Measurements from ENCODE around the gene RAB17.
"Not testable (repeated sequence)": the region's sequence is repeated elsewhere in the genome, so short reads cannot be mapped to it uniquely, and the experiment has no call there.

Gene RAB17

DNA sequence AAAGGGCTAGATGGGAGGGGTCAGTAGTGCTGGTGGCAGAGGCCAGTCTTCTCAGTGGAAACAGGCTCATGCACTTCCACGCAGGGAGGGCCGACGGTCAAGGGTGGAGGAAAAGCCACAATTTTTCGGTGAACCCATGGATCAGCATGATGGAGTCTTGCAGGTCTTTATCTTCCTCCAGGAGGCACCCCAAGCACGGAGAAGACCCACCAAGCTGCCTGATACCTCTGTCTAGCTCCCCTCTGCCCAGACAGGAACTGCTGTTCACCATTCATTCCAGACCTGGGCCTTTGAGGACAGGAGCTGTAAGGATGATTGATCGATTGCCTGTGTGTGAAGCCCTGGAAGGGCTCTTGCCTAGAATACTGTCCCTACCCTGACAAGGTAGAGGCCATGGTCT lies 34.0 kb upstream of the RAB17 start:
- DNase-seq (ENCODE audit: low read depth) = no peak

DNA sequence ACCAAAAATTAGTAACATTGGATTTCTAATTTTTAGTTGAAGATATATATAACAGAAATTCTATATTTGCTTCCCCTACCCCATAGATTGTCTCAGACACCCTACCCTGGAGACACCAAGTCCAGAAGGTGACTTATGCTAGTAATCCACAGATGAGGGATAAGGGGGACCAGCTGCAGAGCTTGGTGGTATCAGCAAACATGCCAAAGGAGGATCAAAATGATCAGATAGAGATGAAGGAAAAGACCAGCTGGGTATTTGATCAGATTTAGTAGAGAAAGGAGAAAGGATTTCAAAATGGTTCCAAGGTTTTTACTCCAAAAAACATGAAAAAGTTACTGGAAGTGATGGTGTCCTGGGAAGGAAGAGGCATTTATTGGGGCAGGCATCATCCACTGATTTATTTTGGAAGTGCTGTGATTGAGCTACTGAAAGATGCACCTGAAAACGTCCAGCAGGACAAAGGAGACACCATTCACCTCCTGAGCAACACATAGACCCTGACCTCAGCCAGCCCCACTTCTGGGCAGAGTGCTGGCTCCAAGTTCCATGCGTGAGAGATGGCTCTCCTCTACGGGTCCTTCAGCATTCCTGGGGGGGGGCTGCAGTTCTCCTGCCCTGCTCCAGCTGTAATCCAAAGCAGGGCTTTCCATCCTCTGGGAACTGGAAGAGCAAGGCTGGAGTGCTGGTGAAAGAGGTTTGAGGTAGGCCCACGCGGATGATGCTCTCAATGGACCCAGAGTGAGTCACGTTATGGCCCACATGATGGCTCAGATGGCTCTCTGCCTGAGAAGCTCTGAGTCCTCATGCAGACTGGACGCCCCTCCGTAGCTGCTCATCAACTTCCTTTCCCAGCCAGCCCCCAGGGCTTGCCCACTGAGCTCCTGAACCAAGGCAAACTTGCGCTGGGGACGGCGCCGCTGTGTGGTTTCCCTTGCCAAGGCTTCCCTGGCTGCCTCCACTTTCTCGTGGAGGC lies 33.2 kb upstream of the RAB17 start:
- no peak for DNase-seq (ENCODE audit: low read depth)

DNA sequence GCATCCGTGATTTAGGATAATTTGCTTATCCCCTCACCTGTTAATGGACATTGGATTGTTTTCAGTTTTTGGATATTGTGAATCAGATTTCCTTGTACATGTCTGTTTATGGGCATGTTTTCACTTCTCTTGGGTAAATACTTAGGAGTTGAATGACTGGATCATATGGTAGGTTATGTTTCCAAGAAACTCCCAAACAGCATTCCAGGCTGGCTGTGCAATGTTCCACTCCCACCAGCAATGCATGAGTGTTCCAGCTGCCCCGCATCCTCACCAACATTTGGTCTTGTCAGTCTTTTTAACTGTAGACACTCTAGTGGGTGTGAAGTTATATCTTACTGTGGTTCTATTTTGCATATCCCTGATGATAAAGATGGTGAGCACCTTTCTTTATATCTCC lies 27.9 kb upstream of the RAB17 start:
- DNase-seq (ENCODE audit: low read depth) = no peak

DNA sequence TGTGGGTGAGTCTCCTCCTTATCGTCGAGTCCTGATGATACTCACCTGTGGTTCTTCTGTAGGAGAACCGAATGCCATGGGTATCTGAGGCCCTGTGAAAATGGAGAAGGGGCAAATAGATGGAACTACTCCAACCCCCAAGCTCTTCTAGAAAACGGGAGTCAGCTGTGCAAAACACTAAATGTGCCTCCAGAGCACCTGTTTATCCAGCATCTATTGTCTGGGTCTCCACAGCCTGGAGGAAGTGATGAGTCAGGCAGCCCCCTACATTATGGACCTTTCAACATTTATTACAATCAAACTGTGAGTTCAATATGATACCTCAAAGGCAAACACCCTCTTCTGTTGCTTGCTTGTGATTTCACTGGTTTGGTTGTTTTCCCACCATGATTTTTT lies 27.1 kb upstream of the RAB17 start:
- DNase-seq (ENCODE audit: low read depth) = no peak

DNA sequence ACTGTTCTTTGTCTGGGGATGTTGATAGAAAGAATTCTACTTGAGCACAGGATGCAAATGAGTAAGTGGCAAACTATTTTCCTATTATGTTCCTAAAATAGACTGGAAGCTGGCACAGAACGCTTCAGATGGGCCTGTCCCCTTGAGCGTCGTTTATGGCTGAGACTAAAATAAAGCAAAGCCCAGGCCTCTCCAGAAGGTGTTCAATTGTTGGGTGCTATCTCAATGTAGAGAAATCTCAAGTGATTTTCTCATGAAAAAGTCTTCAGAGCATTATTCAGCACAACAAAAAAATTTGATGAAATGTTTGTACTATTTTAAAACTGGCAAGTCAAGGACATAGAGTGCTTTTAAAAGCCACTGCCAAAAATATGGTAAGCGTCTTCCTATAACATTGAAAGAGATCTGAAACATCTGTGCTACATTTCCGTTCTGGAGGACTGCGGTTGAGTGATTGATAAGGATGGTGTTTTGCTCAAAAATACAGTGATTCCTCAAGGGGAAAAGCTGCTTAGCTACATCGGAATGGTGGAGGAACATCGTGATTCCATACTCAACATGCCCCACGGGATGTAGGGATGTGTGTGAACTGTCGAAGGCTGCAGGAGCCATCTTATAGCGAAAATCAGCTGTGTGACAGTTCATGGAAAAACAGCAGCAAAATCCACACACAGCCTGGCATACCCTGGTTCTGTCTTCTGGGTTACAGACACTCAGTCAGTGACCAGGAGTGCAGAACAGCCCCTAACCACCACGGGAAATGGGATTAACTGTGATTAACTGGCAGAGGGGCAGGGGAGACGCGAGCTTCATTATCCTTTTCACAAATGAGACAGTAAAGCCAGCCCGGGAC lies 26.4 kb upstream of the RAB17 start:
- no peak for DNase-seq (ENCODE audit: low read depth)

DNA sequence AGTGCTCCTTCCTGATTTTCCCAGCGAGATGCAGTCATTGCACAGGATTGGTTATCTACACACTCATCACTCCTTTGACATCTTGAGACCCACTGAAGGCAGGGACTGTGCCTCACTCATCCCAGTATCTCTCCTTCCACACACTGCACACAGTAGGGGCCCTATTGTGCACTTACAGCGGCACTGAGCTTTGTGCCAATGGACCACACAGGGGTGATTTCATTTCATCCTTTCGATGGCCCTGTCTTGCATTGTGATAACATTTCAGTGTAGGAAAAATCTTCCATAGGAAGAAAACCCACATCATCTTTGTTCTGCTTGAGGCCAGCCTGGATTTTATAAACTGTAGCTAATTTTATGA lies 25.8 kb upstream of the RAB17 start:
- no peak for DNase-seq (ENCODE audit: low read depth)

DNA sequence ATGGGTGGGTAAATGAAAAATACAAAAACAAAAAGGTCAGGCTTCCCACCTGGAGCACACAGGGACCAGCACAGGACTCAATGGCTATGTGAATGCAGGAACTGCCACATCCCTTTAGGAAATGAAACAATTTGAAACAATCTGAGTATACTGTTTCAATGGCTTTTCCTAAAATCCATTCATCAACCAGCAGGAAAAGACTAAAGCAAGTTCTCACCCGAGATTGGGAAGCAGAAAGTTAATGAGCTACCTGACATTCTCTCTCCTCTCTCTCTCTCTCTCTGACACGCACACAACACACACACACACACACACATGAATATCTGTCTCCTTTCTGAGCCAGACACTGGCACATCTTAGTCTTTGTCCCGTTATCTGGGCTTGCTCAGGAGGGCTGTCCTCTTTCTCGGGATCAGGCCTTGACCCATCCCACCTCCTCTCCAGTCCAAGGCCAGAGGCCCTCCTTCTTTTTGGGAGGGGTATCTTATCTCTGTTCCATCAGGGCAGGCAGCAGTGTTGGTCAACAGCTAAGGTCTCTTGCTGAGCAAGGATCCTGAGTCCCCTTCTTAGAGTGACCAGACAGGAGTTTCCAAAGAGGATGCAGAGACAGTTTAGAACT lies 25.2 kb upstream of the RAB17 start:
- DNase-seq (ENCODE audit: low read depth) = no peak

DNA sequence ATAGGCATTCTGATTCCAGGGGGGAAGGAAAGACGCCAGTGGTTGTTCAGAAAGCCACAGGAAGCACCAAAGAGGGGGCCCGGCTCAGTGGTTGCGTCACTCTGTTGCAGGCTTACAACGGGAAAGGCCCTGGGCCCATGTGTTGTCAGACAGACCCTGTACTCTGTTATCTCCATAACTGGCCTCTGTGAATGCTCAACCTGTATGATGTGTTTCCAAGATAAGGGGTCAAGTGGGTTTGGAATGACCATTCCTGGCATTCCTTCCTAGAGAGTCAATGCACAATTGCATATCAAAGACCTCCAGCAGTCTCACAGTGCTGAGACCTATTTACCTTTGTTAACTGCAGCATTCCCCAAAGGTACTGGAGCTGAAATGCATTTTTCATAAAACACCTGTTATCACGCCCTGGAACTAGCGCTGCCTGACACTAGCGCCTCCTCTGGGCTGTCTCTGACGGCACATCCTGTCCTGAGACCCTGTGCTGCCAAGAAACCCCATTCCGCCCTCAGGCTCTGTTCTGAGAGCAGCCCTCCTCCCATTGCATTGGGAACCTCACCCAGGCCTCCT lies 23.7 kb upstream of the RAB17 start:
- no peak for DNase-seq (ENCODE audit: low read depth)

DNA sequence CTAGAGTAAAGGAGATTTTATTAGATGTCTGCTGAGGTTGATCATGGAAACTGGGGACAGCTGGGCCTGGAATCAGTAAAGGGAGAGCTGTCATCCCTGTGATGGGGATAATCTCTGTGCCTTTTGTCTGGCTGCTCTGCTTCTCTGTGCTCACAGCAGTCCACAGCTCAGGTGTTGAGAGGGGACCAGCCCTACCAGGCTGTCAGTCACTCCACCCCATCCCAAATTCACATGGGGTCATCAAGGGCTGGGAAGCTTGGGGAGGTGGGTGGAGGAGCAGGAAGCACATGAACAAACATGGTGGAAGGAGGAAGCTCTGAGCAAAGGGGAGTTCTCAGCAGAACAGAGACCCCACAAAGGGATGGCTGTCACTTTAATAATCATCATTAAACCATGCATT lies 23.1 kb upstream of the RAB17 start:
- no peak for DNase-seq (ENCODE audit: low read depth)

DNA sequence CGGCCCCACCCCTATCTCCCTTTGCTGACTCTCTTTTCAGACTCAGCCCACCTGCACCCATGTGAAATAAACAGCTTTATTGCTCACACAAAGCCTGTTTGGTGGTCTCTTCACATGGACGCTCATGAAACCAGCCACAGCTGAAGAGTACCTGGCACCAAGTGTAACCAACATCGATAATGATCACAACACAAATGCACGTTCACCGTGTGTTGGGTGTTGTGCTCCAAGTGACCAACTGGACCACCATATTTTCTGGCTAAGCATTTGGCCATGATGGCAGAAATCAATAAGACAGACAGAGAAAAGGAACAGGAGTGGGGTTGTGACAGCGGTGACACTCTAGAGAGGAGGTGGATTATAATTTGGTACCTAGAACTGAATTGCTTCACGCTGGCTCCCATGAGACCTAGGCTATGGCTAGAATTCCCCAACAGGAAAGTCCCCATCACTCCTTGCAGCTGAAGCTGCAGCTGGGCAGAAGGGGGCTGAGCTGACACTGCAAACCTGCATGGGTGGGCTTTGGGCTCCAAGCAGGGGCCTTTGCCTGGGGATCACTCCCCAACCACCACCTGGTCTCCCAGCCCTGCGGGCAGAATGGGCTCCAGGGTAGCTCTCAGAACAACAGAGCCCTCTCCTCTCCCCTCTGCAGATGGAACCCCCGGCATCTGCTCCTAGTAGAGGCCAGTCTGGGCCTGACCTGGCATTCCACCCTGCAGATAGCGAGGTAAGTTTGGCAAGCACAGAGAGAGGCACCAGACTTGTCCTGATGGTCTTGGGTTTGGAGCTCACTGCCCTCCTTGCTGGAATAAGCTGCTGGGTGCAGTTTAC lies 22.2 kb upstream of the RAB17 start:
- DNase-seq (ENCODE audit: low read depth) = no peak

DNA sequence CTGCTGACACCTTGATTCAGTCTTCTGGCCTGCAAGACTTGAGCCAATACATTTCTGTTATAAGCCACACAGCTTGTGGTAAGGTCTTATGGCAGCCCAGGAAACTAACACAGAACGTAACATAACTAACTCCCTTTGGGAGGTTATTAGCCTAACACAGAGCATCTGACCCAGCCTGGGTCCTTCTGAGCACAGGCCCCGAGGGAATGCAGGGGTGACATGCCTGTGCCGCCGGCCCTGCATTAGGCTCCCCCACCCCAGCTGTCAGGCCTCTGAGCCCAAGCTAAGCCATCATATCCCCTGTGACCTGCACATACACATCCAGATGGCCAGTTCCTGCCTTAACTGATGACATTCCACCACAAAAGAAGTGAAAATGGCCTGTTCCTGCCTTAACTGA lies 16.0 kb upstream of the RAB17 start:
- DNase-seq (ENCODE audit: low read depth) = not testable (repeated sequence)

DNA sequence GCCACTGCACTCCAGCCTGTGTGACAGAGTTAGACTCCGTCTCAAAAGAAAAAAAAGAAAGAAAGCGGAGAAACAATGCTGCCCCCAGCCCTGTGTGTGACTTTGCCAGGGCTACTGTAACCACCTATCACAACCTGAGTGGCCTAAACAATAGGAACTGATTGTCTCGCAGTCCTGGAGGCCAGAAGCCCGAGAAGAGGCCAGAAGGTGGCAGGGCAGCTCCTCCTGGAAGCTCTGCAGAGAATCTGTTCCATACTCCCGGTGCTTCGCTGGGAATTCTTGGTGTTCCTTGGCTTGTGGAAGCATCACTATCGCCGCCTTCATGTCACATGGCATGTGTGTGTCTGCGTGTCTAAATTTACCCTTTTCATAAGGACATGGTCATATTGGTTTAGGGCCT lies 14.4 kb upstream of the RAB17 start:
- DNase-seq (ENCODE audit: low read depth) = no peak

DNA sequence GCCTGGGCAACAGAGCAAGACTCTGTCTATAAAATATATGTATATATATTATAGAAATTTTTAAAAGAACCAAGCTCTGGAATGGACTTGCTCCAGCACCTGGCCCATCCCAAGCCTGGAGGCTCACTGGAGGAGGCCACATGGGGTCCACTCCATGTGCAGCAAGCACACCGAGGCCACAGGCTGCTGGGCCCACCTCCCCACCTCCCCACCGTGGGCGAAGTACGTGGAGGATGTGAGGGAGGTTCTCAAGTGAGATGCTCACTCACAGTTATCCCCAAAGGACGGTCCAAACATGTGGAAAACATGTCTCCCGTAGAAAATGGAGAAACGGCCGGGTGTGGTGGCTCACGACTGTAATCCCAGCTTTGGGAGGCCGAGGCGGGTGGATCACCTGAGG lies 13.9 kb upstream of the RAB17 start:
- DNase-seq (ENCODE audit: low read depth) = no peak

DNA sequence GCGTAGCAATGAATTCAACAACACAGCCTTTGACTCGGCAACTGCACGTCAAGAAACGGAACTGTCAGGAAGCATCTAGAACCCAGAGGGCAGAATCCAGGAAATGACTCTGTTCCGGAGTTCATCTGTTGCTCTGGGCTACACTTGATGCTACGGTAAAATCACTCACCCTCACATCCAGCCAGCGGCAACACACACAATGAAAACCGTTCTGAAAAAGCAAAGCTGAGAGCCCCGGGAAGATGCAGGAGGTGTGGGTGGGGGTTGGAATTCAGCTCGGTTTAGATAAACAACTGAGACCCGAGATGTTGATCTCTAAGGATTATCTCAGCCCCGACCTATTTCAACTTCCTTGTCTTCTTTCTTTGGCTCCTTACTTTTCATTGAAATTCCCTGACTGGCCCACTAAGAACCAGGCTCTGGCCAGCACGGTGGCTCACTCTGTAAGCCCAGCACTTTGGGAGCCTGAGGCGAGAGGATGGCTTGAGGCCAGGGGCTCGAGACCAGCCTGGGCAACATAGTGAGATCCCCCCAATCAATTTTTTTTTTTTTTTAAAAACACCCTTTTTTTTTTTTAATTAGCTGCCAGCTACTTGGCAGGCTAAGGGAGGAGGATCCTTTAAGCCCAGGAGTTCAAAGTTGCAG lies 13.3 kb upstream of the RAB17 start:
- peak; percentile 15 for DNase-seq (ENCODE audit: low read depth)

DNA sequence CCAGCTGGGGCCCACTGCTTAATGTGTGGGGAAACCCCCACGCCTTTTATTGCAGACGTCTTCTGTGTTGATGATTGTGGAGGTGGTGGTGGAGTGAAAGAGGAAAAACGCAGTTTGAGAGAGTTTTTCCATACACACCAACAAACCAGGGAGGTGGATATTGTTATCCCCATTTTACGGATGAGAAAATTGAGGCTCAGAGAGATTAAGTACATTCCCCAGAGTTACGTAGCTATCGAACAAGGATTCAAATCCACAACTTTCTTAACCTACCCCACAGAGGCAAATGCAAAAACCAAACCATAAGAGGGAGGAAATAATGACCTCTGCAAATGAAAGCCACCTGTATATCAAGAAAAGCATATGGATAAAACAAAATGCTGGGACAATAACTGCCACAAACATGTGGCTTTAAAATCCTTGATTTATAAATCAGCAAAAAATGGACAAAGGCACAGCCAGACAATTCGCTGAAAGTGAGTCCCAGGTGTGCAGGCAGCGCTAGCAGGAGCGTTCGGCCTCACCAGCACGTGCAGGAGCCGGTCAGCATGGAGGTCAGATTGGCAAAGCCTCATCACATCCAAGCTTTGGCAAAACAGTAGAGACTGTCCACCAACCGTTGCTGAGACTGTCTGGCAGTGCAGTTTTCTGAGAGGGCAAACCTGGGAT lies 12.6 kb upstream of the RAB17 start:
- DNase-seq (ENCODE audit: low read depth) = no peak

DNA sequence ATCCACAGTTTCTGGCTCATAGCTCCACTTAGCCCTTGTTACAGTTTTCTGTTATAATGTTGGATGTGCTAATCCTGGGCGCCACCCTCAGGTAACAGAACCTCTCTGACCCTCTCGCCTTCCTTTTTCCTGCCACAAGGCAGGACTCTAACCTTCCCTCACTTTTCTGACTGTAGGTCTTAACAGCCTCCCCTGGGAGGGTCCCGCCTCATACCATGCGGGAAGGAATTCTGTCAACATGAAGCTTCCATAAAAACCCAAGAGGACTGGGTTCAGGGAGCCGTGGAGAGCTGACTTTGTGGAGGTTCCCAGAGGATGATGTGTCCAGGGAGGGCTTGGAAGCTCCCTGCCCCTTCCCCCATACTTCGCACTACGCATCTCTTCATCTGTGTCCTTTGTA lies 11.9 kb upstream of the RAB17 start:
- DNase-seq (ENCODE audit: low read depth) = no peak

DNA sequence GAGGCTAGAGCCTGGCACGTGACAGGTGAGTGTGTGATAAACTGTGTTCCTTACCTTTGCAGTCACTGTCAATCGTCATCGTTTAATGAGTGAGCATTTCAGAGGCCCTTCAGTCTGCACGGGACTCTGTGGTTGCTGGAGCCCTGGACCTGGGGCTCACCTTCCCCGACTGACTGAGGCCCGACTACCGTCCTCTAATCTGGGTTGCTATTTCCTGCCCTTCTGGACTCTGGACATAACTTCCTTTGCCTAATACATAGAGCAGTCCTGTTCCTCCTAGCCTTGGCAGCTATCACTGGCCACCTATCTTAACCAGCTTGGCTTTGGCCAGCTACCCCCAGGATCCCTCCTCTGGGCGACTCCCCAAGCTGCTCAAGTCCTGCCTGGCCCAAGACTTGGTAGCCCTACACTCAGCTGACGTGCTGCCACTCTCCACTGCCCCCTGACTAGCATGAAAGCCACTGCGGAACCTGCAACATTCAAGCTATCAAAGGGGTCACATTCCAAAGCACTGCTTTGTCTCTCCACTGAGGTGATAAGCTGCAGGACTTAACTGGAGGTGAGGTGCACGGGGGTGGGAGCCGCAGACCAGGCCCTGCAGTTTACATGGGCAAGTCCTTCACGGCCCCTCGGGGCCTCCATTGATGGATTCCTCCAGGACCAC lies 11.1 kb upstream of the RAB17 start:
- DNase-seq (ENCODE audit: low read depth) = no peak

DNA sequence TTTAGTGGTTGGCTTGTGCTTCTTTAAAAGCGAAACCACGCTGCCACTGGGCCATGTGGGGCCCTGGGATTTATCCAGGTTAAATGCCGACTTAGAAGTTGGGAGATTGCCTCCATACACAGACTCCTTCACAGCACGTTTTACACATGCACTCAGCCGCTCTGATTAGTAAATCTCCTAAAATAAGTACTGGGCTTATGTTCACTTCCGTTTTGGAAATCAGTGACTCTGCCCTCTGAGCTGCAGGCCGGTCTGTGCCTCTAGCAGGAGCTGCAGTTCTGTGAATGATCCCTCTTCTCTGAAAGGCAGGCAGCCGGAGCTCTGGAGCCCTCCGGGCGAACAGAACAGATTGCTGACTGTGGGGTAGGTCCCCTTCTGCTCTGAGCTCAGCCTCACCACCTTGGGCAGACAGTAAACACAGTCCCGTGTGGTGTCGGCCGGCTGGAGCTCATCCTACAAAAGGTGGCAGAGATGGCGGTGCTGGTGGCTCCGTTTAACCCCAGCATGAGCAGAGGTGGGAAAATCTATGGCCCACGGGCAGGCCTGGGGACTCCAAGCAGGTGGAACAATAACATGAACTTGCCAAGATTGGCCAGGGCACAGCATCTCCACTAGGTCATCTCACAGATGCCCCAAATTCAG lies 9.8 kb upstream of the RAB17 start:
- no peak for DNase-seq (ENCODE audit: low read depth)

DNA sequence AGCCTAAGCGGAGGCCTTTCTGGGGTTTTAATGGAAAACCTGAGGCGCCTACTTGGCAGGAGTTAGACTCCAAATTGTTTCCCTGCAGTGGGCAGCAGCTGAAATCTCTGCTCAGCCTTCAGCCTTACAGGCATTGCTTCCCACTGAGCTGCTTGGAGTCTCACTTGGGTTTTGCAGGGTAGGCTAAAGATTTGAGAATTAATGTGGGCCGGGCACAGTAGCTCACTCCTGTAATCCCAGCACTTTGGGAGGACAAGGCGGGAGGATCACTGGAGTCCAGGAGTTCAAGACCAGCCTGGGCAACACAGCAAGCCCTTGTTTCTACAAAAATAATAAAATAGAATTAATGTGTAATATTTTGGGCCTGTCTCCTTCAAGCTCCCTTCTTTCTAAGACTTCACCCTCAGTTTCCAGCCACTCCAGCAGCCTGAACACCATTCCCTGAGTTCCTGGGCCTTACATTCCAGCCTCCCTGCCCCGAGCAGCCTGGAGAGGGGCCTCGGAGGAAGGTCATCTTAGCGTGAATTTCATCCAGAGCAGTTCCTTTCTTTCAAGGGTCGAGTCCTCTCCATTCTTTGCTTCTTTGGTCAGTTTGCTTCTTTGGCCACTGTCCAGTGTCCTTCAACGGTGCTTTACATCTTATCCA lies 9.1 kb upstream of the RAB17 start:
- no peak for DNase-seq (ENCODE audit: low read depth)
